ENCODE measurements around the gene CCNB1IP1.
"Not testable (repeated sequence)": the region's sequence is repeated elsewhere in the genome, so short reads cannot be mapped to it uniquely, and the experiment has no call there.

Gene CCNB1IP1

DNA sequence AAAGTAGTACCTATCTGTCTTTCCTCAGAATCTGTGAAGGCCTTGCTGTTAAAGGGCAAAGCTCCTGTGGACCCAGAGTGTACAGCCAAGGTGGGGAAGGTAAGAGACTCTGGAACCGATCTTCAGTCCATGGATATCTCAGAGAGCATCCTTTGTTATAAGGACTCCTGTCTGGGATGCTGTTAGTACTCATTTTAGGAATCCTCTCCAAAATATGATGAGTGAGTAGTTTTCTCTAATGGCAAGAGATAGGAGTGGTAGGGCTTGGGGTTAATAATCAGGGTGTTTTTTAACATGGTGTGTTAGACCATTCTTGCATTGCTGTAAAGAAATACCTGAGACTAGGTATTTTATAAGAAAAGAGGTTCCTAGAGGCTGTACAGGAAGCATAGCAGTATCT, 12.3 kb upstream of the CCNB1IP1 start:
- H3K4me3 ChIP-seq (ENCODE audit: low read length) = no peak overlapping the region
- TF ChIP-seq ZNF274 (IDR thresholded peaks at IDR 0.05; ENCODE audit: low read depth, low read length) = no peak

DNA sequence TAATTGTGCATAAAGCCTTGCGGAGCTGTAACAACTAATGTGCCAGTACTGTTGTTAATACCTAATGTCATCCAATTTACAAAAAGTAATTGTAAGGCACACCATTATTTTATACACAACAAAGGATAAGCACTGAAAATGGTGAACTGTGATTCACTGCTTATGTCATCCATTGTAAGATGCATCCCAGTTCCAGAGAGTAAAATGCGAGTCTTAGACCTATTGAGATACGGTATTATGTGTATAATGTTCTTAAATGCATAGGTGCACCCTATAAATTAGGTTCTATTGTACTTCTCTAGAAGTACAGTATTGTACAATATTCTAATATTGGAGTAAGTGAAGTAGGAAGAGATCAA, 10.8 kb upstream of the CCNB1IP1 start:
- peak overlapping the region; percentile 90 for H3K4me3 ChIP-seq (ENCODE audit: low read length)
- no peak for TF ChIP-seq ZNF274 (IDR thresholded peaks at IDR 0.05; ENCODE audit: low read depth, low read length)

DNA sequence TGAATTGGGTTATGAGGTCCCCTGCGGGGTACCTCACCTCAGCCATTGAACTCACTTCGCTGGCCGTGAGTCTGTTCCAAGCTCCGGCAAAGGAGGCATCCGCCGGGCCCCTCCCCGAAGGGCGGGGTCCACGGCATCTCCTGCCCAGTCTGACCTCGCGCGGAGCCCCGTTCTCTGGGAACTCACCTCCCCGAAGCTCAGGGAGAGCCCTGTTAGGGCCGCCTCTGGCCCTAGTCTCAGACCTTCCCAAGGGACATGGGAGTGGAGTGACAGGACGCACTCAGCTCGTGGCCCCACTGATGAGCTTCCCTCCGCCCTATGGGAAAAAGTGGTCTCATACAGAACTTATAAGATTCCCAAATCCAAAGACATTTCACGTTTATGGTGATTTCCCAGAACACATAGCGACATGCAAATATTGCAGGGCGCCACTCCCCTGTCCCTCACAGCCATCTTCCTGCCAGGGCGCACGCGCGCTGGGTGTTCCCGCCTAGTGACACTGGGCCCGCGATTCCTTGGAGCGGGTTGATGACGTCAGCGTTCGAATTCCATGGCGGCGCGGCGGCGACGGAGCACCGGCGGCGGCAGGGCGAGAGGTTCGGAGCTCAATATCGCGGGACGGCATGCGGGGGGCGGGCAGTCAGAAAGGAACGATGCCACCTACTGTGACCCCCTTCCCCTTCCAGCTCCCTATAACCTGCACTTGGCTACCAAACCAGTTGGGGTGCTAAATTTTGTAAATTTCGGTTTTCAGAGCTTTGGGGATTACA, 10.2 kb upstream of the CCNB1IP1 start, which contains the start of gene PARP2:
TSS of gene PARP2 (plus strand) at position 544 of the 770 bp plus-strand sequence. CDS start at position 551, 7 bp downstream.
- no peak for TF ChIP-seq ZNF274 (IDR thresholded peaks at IDR 0.05; ENCODE audit: low read depth, low read length)
- peak within 1 kb of the TSS; percentile 90 for H3K4me3 ChIP-seq (ENCODE audit: low read length)

DNA sequence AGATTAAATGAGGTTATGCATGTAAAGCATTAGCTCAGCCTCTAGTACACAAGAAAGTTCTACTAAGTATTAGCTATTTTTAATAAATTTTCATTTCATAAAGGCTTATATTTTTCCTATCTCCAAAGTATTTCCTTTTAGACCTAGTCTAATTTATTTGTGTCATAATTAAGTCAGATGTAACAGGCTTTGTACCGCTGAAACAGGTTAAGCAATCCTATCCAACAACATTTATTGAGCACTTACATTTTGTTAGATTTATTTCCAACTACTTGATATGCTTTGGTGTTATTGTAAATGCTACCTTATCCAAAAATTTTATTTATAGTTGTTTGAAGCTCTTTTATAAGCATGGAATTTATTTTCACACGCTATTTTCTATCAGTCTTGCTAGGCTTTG, 8.6 kb upstream of the CCNB1IP1 start:
- TF ChIP-seq ZNF274 (IDR thresholded peaks at IDR 0.05; ENCODE audit: low read depth, low read length) = no peak
- peak overlapping the region; percentile 90; the same call in 1 of the 2 replicates for H3K4me3 ChIP-seq (ENCODE audit: low read length)

DNA sequence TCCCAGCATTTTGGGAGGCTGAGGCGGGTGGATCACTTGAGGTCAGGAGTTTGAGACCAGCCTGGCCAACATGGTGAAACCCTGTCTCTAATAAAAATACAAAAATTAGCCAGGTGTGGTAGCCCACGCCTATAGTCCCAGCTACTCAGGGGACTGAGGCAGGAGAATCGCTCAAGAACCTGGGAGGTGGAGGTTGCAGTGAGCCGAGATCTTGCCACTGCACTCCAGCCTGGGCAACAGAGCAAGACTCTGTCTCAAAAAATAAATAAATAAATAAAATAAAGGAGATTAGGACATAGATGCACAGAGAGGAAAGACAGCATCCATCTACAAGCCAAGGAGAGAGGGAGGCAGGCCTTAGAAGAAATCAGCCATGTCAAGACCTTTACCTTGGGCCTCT, 8.0 kb upstream of the CCNB1IP1 start:
- not testable (repeated sequence) for H3K4me3 ChIP-seq (ENCODE audit: low read length)

DNA sequence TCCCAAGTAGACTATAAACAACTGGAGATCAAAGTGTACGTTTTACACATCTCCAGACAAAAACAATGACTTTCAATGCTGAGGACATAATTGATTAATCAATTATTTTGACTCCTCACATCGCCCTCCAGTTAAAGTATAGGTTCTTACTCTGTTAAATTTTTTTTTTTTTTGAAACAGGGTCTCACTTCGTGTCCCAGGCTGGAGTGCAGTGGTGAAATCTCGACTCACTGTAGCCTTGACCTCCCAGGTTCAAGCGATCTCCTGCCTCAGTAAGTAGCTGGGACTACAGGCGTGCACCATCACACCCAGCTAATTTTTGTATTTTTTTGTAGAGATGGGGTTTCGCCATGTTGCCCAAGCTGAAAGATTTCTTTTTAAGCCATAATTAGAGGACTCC, 938 bp upstream of the CCNB1IP1 start:
- TF ChIP-seq ZNF274 (IDR thresholded peaks at IDR 0.05; ENCODE audit: low read depth, low read length) = no peak

DNA sequence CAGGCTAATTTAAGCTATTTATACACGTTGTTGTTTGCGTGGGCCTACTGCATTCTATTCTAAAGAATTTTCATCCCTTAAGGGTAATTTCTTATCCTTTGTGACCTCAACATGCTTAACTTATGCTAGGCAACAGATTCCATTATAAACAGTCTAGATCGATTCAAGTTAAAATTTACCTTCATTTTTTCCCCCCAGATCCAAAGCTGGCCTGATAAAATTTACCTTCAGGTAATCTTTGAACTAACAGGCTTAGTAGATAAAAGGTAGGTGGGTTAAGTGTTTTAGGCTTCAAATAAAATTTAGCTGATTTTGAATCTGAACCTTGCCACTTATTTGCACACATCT, 389 bp upstream of the CCNB1IP1 start:
- no peak for TF ChIP-seq ZNF274 (IDR thresholded peaks at IDR 0.05; ENCODE audit: low read depth, low read length)
- H3K4me3 ChIP-seq (ENCODE audit: low read length) = peak overlapping the region; percentile 100; the same call in 1 of the 2 replicates

More for the DNA sequence above, 938 bp upstream of the CCNB1IP1 start:
- no peak overlapping the region for H3K4me3 ChIP-seq (ENCODE audit: low read length)

DNA sequence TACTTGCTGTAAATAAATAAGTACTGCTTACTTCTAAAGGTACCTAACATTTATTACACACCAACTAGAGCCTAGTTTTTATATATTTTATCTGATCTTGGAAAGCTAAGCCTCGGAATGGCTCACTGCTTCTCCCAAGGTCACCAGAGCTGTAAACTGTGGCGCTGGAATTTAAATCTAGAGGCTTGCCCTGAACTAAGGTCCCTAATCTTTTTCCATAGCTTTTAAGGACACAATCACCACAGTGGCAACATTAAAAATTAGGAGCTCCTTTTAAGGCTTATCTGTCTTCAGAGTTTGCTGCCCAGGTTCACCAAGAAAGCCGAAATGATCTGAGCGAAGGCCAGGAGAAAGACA, 670 bp downstream of the CCNB1IP1 start:
- TF ChIP-seq ZNF274 (IDR thresholded peaks at IDR 0.05; ENCODE audit: low read depth, low read length) = no peak
- peak overlapping the region; percentile 100 for H3K4me3 ChIP-seq (ENCODE audit: low read length)

DNA sequence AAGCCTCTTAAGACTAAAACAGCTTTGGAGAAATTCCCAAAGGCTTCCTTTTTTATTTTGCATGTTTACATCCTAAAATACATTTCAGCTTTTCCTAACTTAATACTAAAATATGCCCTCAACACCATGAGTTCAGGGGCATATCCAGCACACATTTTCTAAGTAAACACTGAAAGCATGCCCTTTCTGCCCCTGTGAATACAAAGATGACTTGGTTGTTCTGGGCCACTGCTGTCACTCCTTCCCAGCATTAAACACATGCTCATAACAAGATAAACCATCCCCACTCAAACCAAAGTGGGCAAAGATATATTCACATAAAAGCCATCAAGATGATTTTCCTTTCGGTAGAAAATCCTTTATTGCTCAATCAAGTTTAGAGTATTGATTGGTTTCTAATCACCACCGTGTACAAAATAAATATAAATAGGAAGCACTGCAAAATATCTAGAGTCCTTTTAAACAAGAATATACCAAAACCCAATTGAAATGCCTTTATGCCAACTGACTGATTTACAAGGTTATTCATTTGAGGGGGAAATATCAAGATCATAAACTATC, 1.9 kb downstream of the CCNB1IP1 start:
- TF ChIP-seq ZNF274 (IDR thresholded peaks at IDR 0.05; ENCODE audit: low read depth, low read length) = no peak
- H3K4me3 ChIP-seq (ENCODE audit: low read length) = peak overlapping the region; percentile 31; the same call in 1 of the 2 replicates

DNA sequence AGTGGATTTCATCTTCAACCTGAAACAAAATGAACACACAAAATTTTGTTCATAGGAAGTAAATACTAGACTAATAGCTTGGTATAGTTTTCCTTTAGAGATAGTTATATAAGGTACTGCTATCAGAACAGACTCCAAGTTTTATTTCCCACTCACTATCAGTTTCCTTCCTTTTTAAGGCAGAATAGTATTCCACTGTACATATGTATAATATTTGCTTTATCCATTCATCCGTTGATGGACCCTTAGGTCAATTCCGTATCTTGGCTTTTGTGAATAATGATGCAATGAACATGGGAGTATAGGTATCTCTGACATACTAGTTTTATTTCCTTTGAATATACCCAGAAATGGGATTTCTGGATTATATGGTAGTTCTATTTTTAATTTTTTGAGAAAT, 3.7 kb downstream of the CCNB1IP1 start:
- H3K4me3 ChIP-seq (ENCODE audit: low read length) = no peak overlapping the region
- TF ChIP-seq ZNF274 (IDR thresholded peaks at IDR 0.05; ENCODE audit: low read depth, low read length) = no peak

DNA sequence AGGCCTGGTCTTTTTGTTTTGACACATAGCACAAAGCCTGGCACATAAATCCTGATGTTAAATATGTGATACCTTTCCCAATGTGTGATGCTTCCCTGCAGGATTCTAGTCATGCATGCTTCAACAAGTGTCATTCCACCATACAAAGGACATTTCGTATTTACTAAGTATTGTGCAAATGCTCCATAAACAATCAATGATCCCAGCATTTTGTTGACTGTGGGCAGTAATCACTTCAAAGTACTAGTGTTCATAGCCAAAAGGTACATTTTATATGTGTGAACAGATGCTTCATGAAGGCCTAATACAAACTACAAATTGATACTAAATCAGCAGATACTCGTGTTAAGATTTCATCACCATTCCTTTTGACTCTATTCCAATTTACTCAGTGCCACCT, 4.4 kb downstream of the CCNB1IP1 start:
- TF ChIP-seq ZNF274 (IDR thresholded peaks at IDR 0.05; ENCODE audit: low read depth, low read length) = no peak
- no peak overlapping the region for H3K4me3 ChIP-seq (ENCODE audit: low read length)

DNA sequence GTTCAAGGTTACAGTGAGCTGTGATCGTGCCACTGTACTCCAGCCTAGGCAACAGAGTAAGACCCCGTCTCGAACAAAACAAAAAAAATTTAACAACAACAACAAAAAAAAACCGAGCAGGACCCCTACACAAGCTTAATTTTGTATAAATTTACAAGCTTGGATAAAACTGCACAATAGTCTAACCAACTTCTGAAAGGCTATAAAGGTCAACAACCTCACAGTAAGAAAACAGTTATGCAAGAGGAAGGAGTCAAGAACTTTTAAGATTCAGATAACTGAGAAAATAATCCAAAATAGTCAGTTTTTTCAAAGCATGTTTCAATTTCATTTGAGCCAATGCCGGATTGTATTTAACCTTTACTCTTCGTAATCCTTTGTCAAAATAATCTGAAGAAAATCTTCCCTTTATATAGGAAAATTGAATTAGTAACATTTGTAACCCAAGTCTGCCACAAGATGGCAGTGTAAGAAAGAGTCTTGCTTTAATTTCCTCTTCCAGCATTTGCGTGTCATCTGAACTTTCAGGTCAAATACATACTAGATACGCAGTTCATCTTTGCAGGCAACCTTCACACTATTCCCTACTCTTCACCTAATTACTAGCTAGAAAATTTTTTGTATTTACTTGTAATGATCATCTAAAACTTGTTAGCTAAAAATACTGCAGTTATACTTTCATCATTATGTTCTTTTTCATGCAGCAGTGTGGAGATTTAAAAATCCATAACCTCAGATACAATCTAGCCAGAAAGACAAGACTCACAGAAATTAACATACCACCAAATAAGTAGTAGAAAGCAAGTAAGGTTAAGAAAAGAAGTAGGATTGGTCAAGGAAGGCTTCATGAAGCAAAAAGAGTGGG, 5.8 kb downstream of the CCNB1IP1 start:
- H3K4me3 ChIP-seq (ENCODE audit: low read length) = no peak overlapping the region
- no peak for TF ChIP-seq ZNF274 (IDR thresholded peaks at IDR 0.05; ENCODE audit: low read depth, low read length)

DNA sequence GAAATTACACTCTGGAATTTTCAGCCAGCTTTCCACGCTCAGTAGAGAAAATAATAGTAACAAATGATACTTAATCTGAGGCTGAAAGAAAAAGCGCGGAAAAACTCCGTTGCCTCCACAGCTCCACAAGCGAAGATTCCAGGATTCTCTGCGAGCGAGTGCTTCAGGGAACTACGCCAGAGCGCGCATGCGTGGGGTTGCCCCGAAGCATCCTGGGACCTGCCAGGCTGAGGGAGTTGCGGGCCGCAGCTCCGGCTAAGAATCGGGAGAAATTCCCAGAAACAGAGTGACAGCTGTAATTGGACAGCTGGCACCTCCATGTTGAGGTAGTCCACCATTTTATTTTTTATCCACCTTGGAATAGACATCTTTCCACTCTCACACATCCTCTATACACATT, 15.4 kb downstream of the CCNB1IP1 start:
- no peak overlapping the region for H3K4me3 ChIP-seq (ENCODE audit: low read length)
- TF ChIP-seq ZNF274 (IDR thresholded peaks at IDR 0.05; ENCODE audit: low read depth, low read length) = no peak

DNA sequence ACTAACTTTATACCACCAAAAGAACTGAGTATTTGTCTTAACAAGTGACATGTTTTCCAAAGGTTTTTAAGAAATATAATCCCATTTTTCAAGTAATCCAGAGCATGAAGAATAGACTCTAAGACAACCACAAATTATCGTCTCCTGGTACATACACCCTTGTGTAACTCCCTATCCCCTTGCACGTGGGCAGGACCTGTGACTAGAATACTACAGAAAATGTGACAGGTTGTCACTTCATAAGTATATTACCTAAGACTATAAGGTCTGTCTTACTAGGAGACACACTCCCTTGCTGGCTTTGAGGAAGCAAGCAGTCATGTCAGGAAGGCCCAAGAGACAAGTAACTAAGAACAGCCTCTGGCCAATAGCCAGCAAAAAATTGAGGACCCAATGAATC, 19.1 kb downstream of the CCNB1IP1 start:
- no peak for TF ChIP-seq ZNF274 (IDR thresholded peaks at IDR 0.05; ENCODE audit: low read depth, low read length)

DNA sequence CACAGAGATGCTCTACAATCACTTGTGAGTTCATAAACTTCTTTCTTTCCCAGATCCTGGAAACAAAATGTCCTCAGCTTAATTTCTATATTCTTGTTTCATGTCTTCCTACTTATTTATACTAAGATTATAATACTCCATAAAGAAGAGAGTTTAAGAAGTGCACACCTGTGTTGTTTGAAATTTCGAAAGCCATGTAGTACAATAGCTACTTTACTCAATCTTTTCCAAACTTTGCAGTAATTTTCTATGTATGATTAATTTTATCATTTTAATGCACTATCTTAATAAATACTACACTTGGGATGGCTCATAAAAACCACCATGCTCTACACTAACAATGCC, 27.0 kb downstream of the CCNB1IP1 start:
- no peak overlapping the region; the same call in 1 of the 2 replicates for H3K4me3 ChIP-seq (ENCODE audit: low read length)
- TF ChIP-seq ZNF274 (IDR thresholded peaks at IDR 0.05; ENCODE audit: low read depth, low read length) = no peak

More for the DNA sequence above, 19.1 kb downstream of the CCNB1IP1 start:
- H3K4me3 ChIP-seq (ENCODE audit: low read length) = no peak overlapping the region
